Measurements from ENCODE around the gene GRK3. TPM values are rescaled to one million over a fixed set of nuclear protein-coding genes. Genes with fewer than 3 reads are reported as not detected.
"Not testable (repeated sequence)": the region's sequence is repeated elsewhere in the genome, so short reads cannot be mapped to it uniquely, and the experiment has no call there.

The GRK3 gene
- total and polyA plus RNA-seq, 2 donors from 2014 or later: 1.6 to 11.5 TPM

DNA sequence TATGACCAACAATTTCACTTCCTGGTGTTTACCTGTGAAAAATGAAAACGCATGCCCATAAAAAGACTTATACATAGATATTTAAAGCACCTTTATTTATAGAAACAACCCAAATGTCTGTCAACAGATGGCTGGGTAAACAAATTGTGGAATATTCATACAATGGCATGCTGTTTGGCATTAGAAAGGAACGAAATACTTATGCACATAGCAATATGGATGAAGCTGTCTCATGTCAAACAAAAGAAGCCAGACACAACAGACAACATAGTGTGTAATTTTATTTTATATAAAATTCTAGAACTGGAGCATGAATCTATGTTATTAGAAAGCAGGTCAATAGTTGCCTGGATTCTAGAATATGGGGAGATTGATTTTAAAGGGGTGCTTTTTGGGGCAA, 38.0 kb downstream of the GRK3 start:
- Histone ChIP-seq H3K27me3 (ENCODE audit: control insufficient read depth, insufficient read depth, low read length) (no peaks in the 10 kb centered on the region), H3K4me3 (ENCODE audit: low read length in 3 of 3) (no peak overlapping the region), H3K9me3 (ENCODE audit: control insufficient read depth in 2 of 3, insufficient read depth in 1 of 3, low read length in 3 of 3) (no peaks in the 10 kb centered on the region), H3K36me3 (ENCODE audit: control insufficient read depth in 2 of 3, insufficient read depth in 3 of 3, low read length in 3 of 3) (no peaks in the 10 kb centered on the region), H3K9ac (ENCODE audit: low read length in 3 of 3) (no peak overlapping the region), H3K27ac (ENCODE audit: low read depth in 2 of 2, low read length in 2 of 2) (no peak overlapping the region), H3K4me1 (ENCODE audit: control insufficient read depth in 2 of 3, insufficient read depth in 2 of 3, low read depth in 1 of 3, low read length in 3 of 3) (no peaks in the 10 kb centered on the region)
- no peak for FAIRE-seq
- TF ChIP-seq, protein P1, sequence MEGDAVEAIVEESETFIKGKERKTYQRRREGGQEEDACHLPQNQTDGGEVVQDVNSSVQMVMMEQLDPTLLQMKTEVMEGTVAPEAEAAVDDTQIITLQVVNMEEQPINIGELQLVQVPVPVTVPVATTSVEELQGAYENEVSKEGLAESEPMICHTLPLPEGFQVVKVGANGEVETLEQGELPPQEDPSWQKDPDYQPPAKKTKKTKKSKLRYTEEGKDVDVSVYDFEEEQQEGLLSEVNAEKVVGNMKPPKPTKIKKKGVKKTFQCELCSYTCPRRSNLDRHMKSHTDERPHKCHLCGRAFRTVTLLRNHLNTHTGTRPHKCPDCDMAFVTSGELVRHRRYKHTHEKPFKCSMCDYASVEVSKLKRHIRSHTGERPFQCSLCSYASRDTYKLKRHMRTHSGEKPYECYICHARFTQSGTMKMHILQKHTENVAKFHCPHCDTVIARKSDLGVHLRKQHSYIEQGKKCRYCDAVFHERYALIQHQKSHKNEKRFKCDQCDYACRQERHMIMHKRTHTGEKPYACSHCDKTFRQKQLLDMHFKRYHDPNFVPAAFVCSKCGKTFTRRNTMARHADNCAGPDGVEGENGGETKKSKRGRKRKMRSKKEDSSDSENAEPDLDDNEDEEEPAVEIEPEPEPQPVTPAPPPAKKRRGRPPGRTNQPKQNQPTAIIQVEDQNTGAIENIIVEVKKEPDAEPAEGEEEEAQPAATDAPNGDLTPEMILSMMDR (IDR thresholded peaks at IDR 0.05; ENCODE audit: borderline replicate concordance, extremely low read depth, insufficient read depth): no peak
- intact Hi-C loops (cut with DNase I): no loop called here
- no peak for DNase-seq

DNA sequence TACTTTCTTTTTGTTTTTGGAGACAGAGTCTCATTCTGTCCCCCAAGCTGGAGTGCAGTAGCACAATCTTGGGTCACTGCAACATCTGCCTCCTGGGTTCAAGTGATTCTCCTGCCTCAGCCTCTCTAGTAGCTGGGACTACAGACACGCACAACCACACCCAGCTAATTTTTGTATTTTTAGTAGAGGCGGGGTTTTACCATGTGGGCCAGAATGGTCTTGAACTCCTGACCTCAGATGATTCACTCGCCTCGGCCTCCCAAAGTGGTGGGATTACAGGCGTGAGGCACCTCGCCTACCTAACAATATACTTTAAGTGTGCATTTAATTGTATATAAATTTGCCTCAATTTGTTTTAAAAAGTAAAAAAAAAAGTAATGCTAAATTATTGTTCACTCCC, 38.4 kb downstream of the GRK3 start:
- H3K4me3 ChIP-seq (ENCODE audit: low read length in 3 of 3): no peak overlapping the region
- no peaks in the 10 kb centered on the region for H3K36me3 ChIP-seq (ENCODE audit: control insufficient read depth in 2 of 3, insufficient read depth in 3 of 3, low read length in 3 of 3)
- H3K9ac ChIP-seq (ENCODE audit: low read length in 3 of 3): no peak overlapping the region
- H3K27ac ChIP-seq (ENCODE audit: low read depth in 2 of 2, low read length in 2 of 2): no peak overlapping the region
- FAIRE-seq (no peak), DNase-seq (no peak)
- TF ChIP-seq, protein P1 (IDR thresholded peaks at IDR 0.05; ENCODE audit: borderline replicate concordance, extremely low read depth, insufficient read depth): no peak
- H3K4me1 ChIP-seq (ENCODE audit: control insufficient read depth in 2 of 3, insufficient read depth in 2 of 3, low read depth in 1 of 3, low read length in 3 of 3): no peaks in the 10 kb centered on the region
- H3K9me3 ChIP-seq (ENCODE audit: control insufficient read depth in 2 of 3, insufficient read depth in 1 of 3, low read length in 3 of 3): no peaks in the 10 kb centered on the region
- intact Hi-C loops (cut with DNase I): no loop called here
- no peaks in the 10 kb centered on the region for H3K27me3 ChIP-seq (ENCODE audit: control insufficient read depth, insufficient read depth, low read length)

DNA sequence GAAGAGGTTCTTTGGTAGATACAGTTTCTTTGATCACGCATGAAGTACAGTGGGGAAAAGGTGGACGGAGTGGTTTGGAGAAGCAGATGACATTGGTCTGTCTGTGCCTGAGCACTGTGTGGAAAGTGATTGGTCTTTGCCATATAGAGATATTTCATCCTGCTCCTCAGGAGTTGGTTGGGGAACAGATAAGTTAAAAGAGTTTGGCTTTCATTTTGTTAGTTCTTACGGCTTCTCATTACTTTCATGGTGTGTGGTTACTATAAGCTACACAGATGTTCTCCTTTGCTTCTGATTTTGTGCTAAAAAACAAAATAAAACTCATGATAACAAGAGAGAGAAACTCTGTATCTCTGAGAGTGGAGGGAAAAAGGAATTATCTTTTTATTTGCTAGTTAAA, 40.7 kb downstream of the GRK3 start:
- H3K36me3 ChIP-seq (ENCODE audit: control insufficient read depth in 2 of 3, insufficient read depth in 3 of 3, low read length in 3 of 3); FAIRE-seq; H3K27me3 ChIP-seq (ENCODE audit: control insufficient read depth, insufficient read depth, low read length); DNase-seq; H3K9me3 ChIP-seq (ENCODE audit: control insufficient read depth in 2 of 3, insufficient read depth in 1 of 3, low read length in 3 of 3); H3K27ac ChIP-seq (ENCODE audit: low read depth in 2 of 2, low read length in 2 of 2); H3K4me1 ChIP-seq (ENCODE audit: control insufficient read depth in 2 of 3, insufficient read depth in 2 of 3, low read depth in 1 of 3, low read length in 3 of 3); H3K9ac ChIP-seq (ENCODE audit: low read length in 3 of 3); intact Hi-C loops (cut with DNase I); H3K4me3 ChIP-seq (ENCODE audit: low read length in 3 of 3): not testable (repeated sequence)

DNA sequence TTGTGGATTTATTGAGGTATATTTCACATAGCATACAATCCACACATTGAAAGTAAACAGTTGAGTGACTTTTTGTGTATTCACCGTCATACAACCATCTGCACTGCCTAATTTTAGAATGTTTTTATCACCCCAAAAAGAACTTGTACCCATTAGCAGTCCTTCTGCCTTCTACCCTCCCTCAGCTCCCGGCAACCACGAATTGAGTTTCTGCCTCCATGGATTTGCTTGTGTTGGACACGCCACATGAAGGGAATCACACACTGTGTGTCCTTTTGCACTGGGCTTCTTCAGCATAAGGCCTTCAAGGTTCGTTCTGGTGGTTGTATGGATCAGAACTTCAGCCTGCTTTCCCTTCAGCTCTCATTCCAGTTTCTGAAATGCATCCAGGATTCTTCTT, 41.1 kb downstream of the GRK3 start:
- DNase-seq; H3K9me3 ChIP-seq (ENCODE audit: control insufficient read depth in 2 of 3, insufficient read depth in 1 of 3, low read length in 3 of 3); H3K36me3 ChIP-seq (ENCODE audit: control insufficient read depth in 2 of 3, insufficient read depth in 3 of 3, low read length in 3 of 3); intact Hi-C loops (cut with DNase I); FAIRE-seq; H3K27me3 ChIP-seq (ENCODE audit: control insufficient read depth, insufficient read depth, low read length); H3K4me3 ChIP-seq (ENCODE audit: low read length in 3 of 3); H3K9ac ChIP-seq (ENCODE audit: low read length in 3 of 3); H3K27ac ChIP-seq (ENCODE audit: low read depth in 2 of 2, low read length in 2 of 2); H3K4me1 ChIP-seq (ENCODE audit: control insufficient read depth in 2 of 3, insufficient read depth in 2 of 3, low read depth in 1 of 3, low read length in 3 of 3): not testable (repeated sequence)

DNA sequence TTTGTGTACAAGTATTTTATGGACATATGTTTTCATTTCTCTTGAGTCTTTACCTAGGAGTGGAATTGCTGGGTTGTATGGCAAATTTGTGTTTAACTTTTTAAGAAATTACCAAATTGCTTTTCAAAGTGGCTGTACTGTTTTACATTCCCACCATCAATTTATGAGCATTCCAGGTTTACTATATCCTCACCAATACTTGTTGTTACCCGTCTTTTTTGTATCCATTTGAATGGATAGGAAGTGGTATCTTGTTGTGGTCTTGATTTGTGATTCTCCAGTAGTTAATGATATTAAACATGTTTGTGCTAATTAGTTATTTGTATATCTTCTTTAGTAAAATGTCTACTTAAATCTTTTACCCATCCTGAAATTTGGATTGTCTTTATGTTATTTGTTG, 46.8 kb downstream of the GRK3 start:
- H3K27me3 ChIP-seq (ENCODE audit: control insufficient read depth, insufficient read depth, low read length); H3K9ac ChIP-seq (ENCODE audit: low read length in 3 of 3); intact Hi-C loops (cut with DNase I); H3K36me3 ChIP-seq (ENCODE audit: control insufficient read depth in 2 of 3, insufficient read depth in 3 of 3, low read length in 3 of 3); H3K4me1 ChIP-seq (ENCODE audit: control insufficient read depth in 2 of 3, insufficient read depth in 2 of 3, low read depth in 1 of 3, low read length in 3 of 3); H3K4me3 ChIP-seq (ENCODE audit: low read length in 3 of 3); DNase-seq; H3K27ac ChIP-seq (ENCODE audit: low read depth in 2 of 2, low read length in 2 of 2); H3K9me3 ChIP-seq (ENCODE audit: control insufficient read depth in 2 of 3, insufficient read depth in 1 of 3, low read length in 3 of 3): not testable (repeated sequence)
- peak; percentile 29 for FAIRE-seq

DNA sequence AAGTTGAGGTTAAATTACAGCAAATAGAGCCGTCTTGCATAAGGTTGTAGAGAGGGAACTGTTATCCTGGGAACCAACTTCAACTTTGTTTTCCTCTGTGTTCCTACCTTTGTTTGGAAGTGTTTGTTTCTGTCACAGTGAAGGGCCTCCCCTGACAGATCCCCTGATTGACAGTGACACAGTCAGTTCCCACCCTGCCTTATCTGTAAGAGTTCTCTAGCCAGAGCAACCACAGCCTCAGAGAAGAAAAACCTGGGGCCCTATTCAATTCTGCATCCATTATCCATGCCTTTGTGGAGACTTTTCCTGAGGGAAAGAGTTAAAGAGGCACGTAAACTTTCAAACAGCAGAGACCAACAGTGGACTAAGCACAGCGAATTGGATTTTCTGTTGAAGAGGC, 48.7 kb downstream of the GRK3 start:
- FAIRE-seq; H3K27me3 ChIP-seq (ENCODE audit: control insufficient read depth, insufficient read depth, low read length); intact Hi-C loops (cut with DNase I); H3K9me3 ChIP-seq (ENCODE audit: control insufficient read depth in 2 of 3, insufficient read depth in 1 of 3, low read length in 3 of 3); H3K4me1 ChIP-seq (ENCODE audit: control insufficient read depth in 2 of 3, insufficient read depth in 2 of 3, low read depth in 1 of 3, low read length in 3 of 3); H3K27ac ChIP-seq (ENCODE audit: low read depth in 2 of 2, low read length in 2 of 2); DNase-seq; H3K9ac ChIP-seq (ENCODE audit: low read length in 3 of 3); H3K4me3 ChIP-seq (ENCODE audit: low read length in 3 of 3); H3K36me3 ChIP-seq (ENCODE audit: control insufficient read depth in 2 of 3, insufficient read depth in 3 of 3, low read length in 3 of 3): not testable (repeated sequence)

DNA sequence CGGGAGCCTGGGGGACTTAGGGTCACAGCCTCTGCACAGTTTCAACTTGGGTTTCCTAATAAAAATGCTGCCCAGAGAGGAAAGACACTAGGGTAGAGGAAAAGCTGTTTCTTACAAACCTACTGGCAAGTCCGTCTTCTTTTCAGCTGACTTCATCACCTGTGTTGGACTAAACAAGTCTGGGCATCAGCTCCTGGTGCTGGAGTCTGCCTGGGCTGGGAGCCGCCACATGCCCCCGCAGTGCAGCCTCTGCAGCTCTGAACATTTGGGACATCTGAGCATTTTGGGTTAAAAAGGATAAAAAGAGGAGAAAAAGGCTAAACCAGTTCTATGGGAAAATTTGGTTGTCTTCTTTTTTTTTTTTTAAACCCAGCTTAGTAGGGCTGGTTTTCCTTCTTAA, 49.1 kb downstream of the GRK3 start:
- DNase-seq; H3K27me3 ChIP-seq (ENCODE audit: control insufficient read depth, insufficient read depth, low read length); H3K9me3 ChIP-seq (ENCODE audit: control insufficient read depth in 2 of 3, insufficient read depth in 1 of 3, low read length in 3 of 3); FAIRE-seq; intact Hi-C loops (cut with DNase I); H3K4me3 ChIP-seq (ENCODE audit: low read length in 3 of 3); H3K27ac ChIP-seq (ENCODE audit: low read depth in 2 of 2, low read length in 2 of 2); H3K36me3 ChIP-seq (ENCODE audit: control insufficient read depth in 2 of 3, insufficient read depth in 3 of 3, low read length in 3 of 3); H3K4me1 ChIP-seq (ENCODE audit: control insufficient read depth in 2 of 3, insufficient read depth in 2 of 3, low read depth in 1 of 3, low read length in 3 of 3); H3K9ac ChIP-seq (ENCODE audit: low read length in 3 of 3): not testable (repeated sequence)
